Endodermal cell (in vitro differentiated cells): ENCODE measurements around the gene PLXNB2. TPM values are rescaled to one million over a fixed set of nuclear protein-coding genes. Genes with fewer than 3 reads are reported as not detected.

ENCODE experiments used
- DNase-seq: peaks from one replicate; pipeline ENCODE4 v3.0.0-alpha.2; 2017
- H3K27ac ChIP-seq: 2 replicates; pipeline ENCODE4 v1.5.1; 2013; ENCODE audit warnings: mild to moderate bottlenecking, low read depth, low read length, moderate library complexity
- H3K27me3 ChIP-seq: 2 replicates; pipeline ENCODE4 v1.6.1; 2013; ENCODE audit warnings: mild to moderate bottlenecking, low read length, moderate library complexity; ENCODE audit not compliant: insufficient read depth, control insufficient read depth, poor library complexity, severe bottlenecking
- H3K36me3 ChIP-seq: 2 replicates; pipeline ENCODE4 v1.7.0; 2013; ENCODE audit warnings: mild to moderate bottlenecking, low read length, moderate library complexity; ENCODE audit not compliant: control insufficient read depth, insufficient read depth
- H3K4me1 ChIP-seq: one replicate; pipeline ENCODE4 v1.7.0; 2013; ENCODE audit warnings: low read length; ENCODE audit not compliant: control insufficient read depth, insufficient read depth
- H3K4me3 ChIP-seq: 2 replicates; pipeline ENCODE4 v1.5.1; 2013; ENCODE audit warnings: mild to moderate bottlenecking, low read length, moderate library complexity
- H3K9ac ChIP-seq: 2 replicates; pipeline ENCODE4 v1.6.1; 2013; ENCODE audit warnings: mild to moderate bottlenecking, low read length, moderate library complexity; ENCODE audit not compliant: poor library complexity, severe bottlenecking; ENCODE audit errors: extremely low read depth
- H3K9me3 ChIP-seq: 2 replicates; pipeline ENCODE4 v1.6.1; 2013; ENCODE audit warnings: mild to moderate bottlenecking, low read length, moderate library complexity; ENCODE audit not compliant: control insufficient read depth
- H3K27ac Mint-ChIP-seq: 2 replicates; pipeline ENCODE4 v1.8.0; 2020; ENCODE audit warnings: mixed read lengths
- H3K27me3 Mint-ChIP-seq: 2 replicates; pipeline ENCODE4 v1.8.0; 2021; ENCODE audit warnings: mild to moderate bottlenecking, mixed read lengths; ENCODE audit not compliant: insufficient read depth
- H3K36me3 Mint-ChIP-seq: 2 replicates; pipeline ENCODE4 v1.8.0; 2020; ENCODE audit warnings: low read depth, mixed read lengths
- H3K4me1 Mint-ChIP-seq: 2 replicates; pipeline ENCODE4 v1.8.0; 2020; ENCODE audit warnings: mixed read lengths
- H3K4me3 Mint-ChIP-seq: 2 replicates; pipeline ENCODE4 v1.8.0; 2020; ENCODE audit warnings: mild to moderate bottlenecking, moderate library complexity, mixed read lengths
- H3K9me3 Mint-ChIP-seq: 2 replicates; pipeline ENCODE4 v1.8.0; 2020; ENCODE audit warnings: mild to moderate bottlenecking, mixed read lengths
- WGBS, 2 experiments: methylation state at CpG; one replicate each; pipeline versions ENCODE4 v1.1.5 to v1.1.7; 2013; ENCODE audit warnings: missing lambda C conversion rate in 2 of 2, mixed read lengths in 1 of 2; ENCODE audit not compliant: insufficient coverage in 1 of 2, insufficient read length in 1 of 2; 5-methylcytosine and 5-hydroxymethylcytosine counted together
- total RNA-seq, 2 donors: library from RNA; stranded (reverse); fragmentation: NEBNext Ultra II Directional in 1 of 2; extraction: Animal tissue kit (Norgen Biotek cat#: 25700) in 1 of 2; gene quantifications; 2 replicates in 1 of 2; 3 replicates in 1 of 2; pipeline ENCODE4 v1.2.1, GENCODE V29; 2021
- TF ChIP-seq, protein P1 (sequence below): fragments of 200-600 bp; sonication (generic); conservative IDR thresholded peaks from 2 replicates; pipeline ENCODE4 v1.5.0; 2021; ENCODE audit warnings: antibody characterized with exemption, mild to moderate bottlenecking

Gene PLXNB2
- total RNA-seq, 2 donors from 2014 or later: 94.7 to 97.7 TPM

DNA sequence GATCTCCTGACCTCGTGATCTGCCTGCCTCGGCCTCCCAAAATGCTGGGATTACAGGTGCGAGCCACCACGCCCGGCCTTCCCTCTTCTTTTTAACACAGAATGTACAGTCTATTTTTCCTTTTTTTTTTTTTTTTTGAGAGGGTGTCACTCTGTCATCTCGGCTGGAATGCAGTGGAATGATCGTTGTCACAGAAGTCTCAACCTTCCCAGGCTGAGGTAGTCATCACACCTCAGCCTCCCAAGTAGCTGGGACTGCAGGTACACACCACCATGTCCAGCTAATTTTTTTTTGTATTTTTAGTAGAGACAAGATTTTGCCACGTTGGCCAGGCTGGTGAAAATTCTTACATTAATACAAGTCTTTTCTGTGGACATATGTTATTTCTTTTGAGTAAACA is 48.7 kb upstream of the PLXNB2 start:
- peaks cover under 1% of the 10 kb centered on the region for H3K4me1 Mint-ChIP-seq
- H3K4me3 ChIP-seq: no peak overlapping the region
- 92 to 100% methylated on average over 5 to 8 of the region's 8 CpGs for WGBS, 2 experiments

DNA sequence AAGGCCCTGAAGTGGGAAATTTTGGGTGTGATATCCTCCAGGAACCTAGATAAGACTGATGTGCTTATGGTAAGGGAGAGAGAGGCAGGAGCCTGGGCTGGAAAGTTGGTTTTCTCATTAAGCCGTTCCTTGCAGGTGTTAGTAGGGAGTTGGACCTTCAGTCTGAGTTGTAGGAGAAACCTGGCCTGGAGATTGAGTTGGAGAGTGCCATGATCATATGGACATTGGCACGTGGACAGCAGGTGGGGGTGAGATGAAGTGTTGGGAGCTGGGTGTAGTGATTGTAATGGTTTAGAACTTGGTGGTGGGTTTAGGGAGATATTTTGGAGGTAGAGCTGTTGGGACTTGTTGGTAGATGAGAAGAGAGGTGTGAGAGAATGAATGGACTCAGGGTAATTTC is 40.6 kb upstream of the PLXNB2 start:
- no peak overlapping the region for H3K4me3 Mint-ChIP-seq
- Histone ChIP-seq H3K4me3 (no peak overlapping the region), H3K27me3 (no peaks in the 10 kb centered on the region), H3K9ac (no peak overlapping the region), H3K36me3 (peaks cover 3% of the 10 kb centered on the region), H3K27ac (no peak overlapping the region), H3K4me1 (no peaks in the 10 kb centered on the region), H3K9me3 (no peaks in the 10 kb centered on the region)
- WGBS, 2 experiments: 93 to 100% methylated on average over 2 of the region's 2 CpGs
- TF ChIP-seq, protein P1, sequence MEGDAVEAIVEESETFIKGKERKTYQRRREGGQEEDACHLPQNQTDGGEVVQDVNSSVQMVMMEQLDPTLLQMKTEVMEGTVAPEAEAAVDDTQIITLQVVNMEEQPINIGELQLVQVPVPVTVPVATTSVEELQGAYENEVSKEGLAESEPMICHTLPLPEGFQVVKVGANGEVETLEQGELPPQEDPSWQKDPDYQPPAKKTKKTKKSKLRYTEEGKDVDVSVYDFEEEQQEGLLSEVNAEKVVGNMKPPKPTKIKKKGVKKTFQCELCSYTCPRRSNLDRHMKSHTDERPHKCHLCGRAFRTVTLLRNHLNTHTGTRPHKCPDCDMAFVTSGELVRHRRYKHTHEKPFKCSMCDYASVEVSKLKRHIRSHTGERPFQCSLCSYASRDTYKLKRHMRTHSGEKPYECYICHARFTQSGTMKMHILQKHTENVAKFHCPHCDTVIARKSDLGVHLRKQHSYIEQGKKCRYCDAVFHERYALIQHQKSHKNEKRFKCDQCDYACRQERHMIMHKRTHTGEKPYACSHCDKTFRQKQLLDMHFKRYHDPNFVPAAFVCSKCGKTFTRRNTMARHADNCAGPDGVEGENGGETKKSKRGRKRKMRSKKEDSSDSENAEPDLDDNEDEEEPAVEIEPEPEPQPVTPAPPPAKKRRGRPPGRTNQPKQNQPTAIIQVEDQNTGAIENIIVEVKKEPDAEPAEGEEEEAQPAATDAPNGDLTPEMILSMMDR: no peak
- peaks cover 14% of the 10 kb centered on the region for H3K36me3 Mint-ChIP-seq
- H3K27ac Mint-ChIP-seq: no peak overlapping the region
- DNase-seq: no peak
- no peaks in the 10 kb centered on the region for H3K27me3 Mint-ChIP-seq
- H3K4me1 Mint-ChIP-seq: no peaks in the 10 kb centered on the region
- no peaks in the 10 kb centered on the region for H3K9me3 Mint-ChIP-seq

More for the DNA sequence above, 48.7 kb upstream of the PLXNB2 start:
- Mint-ChIP-seq H3K4me3 (no peak overlapping the region), H3K27ac (no peak overlapping the region), H3K9me3 (no peaks in the 10 kb centered on the region), H3K27me3 (no peaks in the 10 kb centered on the region), H3K36me3 (peaks cover 32% of the 10 kb centered on the region)
- Histone ChIP-seq H3K36me3 (peaks cover 31% of the 10 kb centered on the region), H3K9me3 (no peaks in the 10 kb centered on the region), H3K27me3 (no peaks in the 10 kb centered on the region), H3K9ac (no peak overlapping the region), H3K4me1 (no peaks in the 10 kb centered on the region), H3K27ac (no peak overlapping the region)
- no peak for DNase-seq
- TF ChIP-seq, protein P1: no peak

DNA sequence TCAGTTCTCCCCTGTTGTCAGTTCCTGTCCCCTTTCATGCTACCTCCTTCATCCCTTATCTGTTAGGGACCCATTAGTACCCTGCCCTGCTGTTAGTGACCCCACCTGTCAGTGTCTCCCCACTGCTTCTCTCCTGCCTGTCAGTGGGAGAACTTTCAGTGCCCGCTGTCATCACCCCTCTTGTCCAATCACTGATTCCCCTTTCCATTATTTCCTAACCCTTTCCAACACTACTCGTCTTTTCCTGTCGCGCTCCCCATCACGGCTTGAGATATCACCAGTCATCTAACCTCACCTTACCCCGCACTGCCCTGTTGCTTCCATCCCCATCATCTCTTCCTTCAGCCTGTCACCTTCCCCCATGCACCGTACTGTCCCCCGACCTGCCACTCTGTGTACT is 39.7 kb upstream of the PLXNB2 start:
- Mint-ChIP-seq H3K9me3 (no peaks in the 10 kb centered on the region), H3K4me1 (no peaks in the 10 kb centered on the region), H3K4me3 (no peak overlapping the region), H3K27ac (no peak overlapping the region), H3K36me3 (peaks cover 8% of the 10 kb centered on the region), H3K27me3 (no peaks in the 10 kb centered on the region)
- H3K9ac ChIP-seq: no peak overlapping the region
- no peak for DNase-seq
- H3K36me3 ChIP-seq: peaks cover 3% of the 10 kb centered on the region
- H3K27me3 ChIP-seq: no peaks in the 10 kb centered on the region
- H3K9me3 ChIP-seq: no peaks in the 10 kb centered on the region
- 88 to 94% methylated on average over 8 of the region's 8 CpGs for WGBS, 2 experiments
- H3K4me1 ChIP-seq: no peaks in the 10 kb centered on the region
- no peak overlapping the region for H3K27ac ChIP-seq
- TF ChIP-seq, protein P1: no peak
- H3K4me3 ChIP-seq: peak overlapping the region; percentile 49
